GM04504 (cell line): Measurements from ENCODE around the gene NAPEPLD.
"Not testable (repeated sequence)": the region's sequence is repeated elsewhere in the genome, so short reads cannot be mapped to it uniquely, and the experiment has no call there.

Experiments
- DNase-seq: peaks from one replicate; pipeline ENCODE4 v3.0.0-alpha.2; 2012; ENCODE audit warnings: low read depth

Gene NAPEPLD

GRCh38 chr7:103106703-103107070, 42.2 kb downstream of the NAPEPLD start:
- DNase-seq: not testable (repeated sequence)

DNA sequence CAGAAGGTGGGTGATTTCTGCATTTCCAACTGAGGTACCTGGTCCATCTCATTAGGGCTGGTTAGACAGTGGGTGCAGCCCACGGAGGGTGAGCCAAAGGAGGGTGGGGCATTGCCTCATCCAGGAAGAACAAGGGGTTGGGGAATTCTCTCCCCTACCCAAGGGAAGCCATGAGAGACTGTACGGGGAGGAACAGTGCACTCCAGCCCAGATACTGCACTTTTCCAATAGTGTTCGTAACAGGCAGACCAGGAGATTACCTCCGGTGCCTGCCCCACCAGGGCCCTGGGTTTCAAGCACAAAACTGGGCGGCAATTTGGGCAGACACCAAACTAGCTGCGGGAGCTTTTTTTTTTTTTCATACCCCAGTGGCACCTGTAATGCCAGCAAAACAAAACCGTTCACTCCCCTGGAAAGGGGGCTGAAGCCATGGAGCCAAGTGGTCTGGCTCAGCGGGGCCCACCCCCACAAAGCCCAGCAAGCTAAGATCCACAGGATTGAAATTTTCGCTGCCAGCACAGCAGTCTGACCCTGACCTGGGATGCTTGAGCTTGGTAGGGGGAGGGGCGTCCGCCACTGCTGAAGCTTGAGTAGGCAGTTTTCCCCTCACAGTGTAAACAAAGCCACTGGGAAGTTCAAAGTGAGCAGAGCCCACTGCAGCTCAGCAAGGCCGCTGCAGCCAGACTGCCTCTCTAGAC, 42.7 kb downstream of the NAPEPLD start:
- DNase-seq: no peak

DNA sequence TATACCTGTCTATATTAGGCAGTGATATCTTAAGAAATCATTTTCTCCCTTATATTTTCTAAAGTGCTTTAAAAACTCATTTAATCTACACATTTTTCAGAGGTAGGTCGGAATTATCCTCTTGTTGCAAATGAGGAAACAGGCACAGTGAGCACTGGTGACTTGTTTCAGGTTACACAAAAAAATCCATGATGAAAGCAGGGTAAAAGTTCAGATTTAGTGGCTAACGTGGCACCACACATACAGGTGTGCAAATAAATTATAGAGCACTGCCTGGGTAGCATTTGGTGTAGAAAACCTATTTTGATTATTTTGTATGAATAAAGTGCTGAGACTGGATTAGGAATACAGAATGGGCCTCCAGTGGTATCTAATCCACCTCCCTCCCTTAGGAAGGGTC, 47.4 kb downstream of the NAPEPLD start:
- DNase-seq: no peak

DNA sequence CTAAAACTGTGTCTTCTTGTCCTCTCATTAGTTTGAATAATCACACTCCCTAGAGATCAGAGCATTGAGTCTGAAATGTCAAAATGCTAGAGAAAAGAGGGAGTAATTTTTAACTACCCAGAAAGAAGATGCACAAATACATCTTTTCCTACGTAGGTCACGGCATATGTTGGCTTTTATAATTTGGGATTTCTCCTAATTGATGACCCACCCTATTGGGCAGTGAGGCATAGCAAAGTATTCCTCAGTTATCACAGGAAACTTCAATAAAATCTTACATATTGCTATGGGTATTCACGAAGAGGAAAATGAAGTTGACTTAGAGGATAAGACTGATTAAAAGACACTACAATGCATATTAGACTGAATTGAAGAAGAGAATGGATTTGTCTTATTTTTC, 48.6 kb downstream of the NAPEPLD start:
- DNase-seq: no peak

- no peak for DNase-seq
Measured at GRCh38 chr7:103097041-103097440, 51.9 kb downstream of the NAPEPLD start.

DNA sequence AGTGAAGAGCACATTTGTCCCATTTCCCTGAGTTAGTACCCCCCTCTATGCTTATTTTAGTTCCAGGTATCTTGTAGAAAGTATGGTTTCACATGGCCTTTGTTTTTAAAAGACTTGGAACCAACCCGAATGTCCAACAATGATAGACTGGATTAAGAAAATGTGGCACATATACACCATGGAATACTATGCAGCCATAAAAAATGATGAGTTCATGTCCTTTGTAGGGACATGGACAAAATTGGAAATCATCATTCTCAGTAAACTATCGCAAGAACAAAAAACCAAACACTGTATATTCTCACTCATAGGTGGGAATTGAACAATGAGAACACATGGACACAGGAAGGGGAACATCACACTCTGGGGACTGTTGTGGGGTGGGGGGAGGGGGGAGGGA, 53.3 kb downstream of the NAPEPLD start:
- DNase-seq: not testable (repeated sequence)

DNA sequence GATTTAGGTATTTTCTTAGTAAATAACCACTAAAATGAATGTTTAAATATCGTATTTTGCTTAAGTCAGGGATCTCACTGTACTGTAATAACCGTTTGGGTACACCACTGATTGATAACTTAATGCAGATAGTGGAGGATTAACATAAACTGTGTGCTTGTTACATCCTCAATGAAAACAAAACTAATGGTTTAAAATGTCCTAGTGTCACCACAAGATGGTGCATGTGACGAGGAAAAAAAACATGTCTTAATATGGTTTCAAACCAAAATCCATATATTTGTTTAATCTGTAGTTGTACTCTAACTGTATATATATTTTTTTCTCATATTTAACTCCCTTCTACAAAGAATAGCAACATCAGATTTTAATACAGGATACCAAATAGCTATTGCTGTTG, 54.8 kb downstream of the NAPEPLD start:
- no peak for DNase-seq

DNA sequence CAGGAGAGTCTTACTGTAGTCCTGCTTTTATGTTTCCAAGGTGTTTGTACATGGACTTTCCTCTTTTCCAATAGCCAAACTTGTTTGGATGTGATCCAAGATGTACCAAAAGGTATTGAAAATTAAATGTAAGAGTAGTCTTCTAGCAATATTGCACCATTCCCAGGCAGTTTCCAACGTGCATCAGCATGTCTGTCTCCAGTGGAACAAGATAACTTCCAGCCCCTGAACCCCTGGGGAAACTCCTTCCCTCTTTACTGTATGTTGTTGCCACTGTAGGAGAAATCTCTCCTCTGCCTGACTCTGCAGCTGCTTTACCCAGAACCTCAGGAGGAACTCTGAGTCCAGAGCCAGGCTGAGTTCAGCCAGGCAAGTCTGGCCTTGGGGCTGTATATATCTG, 55.5 kb downstream of the NAPEPLD start:
- DNase-seq: no peak

GRCh38 chr7:103092321-103092720, 56.6 kb downstream of the NAPEPLD start:
- not testable (repeated sequence) for DNase-seq

- DNase-seq: no peak
Measured at GRCh38 chr7:103083210-103083609, 65.7 kb downstream of the NAPEPLD start.

- DNase-seq: no peak
Measured at GRCh38 chr7:103082497-103082896, 66.4 kb downstream of the NAPEPLD start.

DNA sequence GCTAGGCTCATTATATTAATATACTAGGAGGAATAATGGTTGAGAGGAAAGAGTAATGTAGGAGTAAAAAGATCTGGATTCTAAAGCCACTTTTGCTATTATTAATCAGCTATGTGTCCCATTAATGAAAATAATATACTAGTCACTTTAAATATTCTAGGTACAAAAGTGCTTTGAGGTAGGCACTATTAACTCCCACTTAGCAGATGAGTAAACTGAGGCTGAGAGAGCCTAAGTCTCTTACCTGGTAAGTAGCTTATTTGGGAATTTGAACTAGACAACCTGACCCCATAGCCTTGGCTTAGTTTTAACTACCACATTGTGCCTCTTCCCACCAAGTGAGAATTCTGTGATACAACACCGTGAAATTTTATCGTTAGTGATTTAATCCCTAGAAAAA, 68.0 kb downstream of the NAPEPLD start:
- no peak for DNase-seq

GRCh38 chr7:103079836-103080235, 69.1 kb downstream of the NAPEPLD start:
- DNase-seq: no peak

GRCh38 chr7:103078226-103078625, 70.7 kb downstream of the NAPEPLD start:
- not testable (repeated sequence) for DNase-seq

DNA sequence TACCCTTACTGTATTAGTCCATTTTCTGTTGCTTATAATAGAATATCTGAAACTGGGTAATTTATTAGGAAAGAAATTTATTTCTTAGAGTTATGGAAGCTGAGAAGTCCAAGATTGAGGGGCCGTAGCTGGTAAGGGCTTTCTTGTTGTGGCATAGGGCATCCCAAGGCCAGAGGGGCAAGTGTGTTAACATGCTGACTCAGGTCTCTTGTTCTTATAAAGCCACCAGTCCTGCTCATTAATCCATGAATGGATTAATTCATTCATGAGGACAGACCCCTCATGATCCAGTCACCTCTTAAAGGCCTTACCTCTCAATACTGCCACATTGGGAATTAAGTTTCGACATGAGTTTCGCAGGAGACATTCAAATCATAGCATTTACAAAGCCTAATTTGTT, 71.6 kb downstream of the NAPEPLD start:
- DNase-seq: no peak

GRCh38 chr7:103076764-103077163, 72.1 kb downstream of the NAPEPLD start:
- DNase-seq: no peak

DNA sequence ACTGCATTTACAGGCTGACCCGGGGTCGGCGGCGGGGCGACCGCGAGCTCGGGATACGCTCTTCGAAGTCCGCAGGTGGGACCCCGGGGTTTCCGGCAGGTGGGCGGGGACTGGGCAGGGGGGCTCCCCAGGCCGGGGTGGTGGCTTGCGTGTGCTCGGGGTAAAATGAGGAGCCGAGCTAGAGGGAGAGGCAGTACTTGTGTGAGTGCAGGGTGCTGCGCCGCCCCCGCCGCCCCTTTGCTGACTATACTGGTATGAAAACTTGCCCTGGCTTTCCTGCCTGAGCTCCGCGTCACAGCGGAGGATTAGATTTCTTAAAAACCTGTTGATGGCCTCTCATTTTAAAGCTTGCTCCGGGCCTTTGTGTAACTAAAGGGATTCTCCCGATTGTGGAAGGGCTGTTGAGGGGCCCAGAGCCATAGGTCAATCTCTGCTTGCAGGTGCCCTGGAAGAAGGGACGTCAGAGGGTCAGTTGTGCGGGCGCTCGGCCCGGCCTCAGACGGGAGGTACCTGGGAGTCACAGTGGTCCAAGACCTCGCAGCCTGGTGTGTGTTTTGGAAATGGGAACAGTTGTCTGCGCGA, 73.5 kb downstream of the NAPEPLD start:
- DNase-seq: no peak

DNA sequence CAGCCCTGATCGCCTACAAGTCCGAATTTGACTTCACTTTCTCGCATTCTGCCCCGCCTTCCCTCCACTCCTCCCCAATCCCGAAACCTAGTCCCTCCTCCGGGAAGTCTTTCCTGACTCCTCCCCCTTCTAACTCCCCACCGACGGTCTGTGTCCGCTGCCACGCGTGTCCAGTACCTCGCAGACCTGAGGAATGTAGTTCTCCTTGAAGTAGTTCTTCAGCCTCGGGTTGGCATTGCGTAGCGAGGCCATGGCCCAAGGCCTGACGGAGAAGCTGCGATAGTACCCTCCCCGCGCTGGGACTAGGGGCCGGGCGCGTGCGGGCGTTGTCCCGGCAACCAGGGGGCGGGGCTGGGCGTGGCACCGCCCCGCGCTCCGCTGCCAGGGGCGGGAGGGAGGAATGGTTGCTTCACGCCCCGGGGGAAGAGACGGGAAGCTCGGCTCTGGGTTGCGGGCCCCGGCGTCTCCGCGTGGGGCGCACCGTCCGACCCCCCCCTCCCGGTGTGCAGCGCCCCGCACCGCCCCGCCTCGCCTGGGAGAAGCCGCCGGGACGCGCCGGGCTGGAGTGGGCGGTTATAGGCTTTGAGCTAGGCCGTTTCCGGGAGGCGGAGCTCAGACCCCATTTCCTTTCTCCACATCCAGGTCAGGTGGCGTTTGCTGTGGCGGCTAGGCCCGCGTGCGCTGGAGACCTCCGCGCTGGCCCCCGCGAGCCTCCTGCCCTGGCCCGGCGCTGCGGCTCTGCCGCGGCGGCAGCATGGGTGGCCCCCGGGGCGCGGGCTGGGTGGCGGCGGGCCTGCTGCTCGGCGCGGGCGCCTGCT, 74.2 kb downstream of the NAPEPLD start, which contains the start of the genes ARMC10 and FBXL13:
Gene ARMC10, plus strand, starts transcription at position 622 of the 818 bp plus-strand sequence. Its CDS starts 133 bp downstream, at position 755.
Gene FBXL13, minus strand, starts transcription at position 278 of the 818 bp plus-strand sequence.
- peak; percentile 84 for DNase-seq

GRCh38 chr7:103073989-103074518, 74.8 kb downstream of the NAPEPLD start:
- no peak for DNase-seq

- DNase-seq: no peak
Measured at GRCh38 chr7:103071000-103071399, 77.9 kb downstream of the NAPEPLD start.

DNA sequence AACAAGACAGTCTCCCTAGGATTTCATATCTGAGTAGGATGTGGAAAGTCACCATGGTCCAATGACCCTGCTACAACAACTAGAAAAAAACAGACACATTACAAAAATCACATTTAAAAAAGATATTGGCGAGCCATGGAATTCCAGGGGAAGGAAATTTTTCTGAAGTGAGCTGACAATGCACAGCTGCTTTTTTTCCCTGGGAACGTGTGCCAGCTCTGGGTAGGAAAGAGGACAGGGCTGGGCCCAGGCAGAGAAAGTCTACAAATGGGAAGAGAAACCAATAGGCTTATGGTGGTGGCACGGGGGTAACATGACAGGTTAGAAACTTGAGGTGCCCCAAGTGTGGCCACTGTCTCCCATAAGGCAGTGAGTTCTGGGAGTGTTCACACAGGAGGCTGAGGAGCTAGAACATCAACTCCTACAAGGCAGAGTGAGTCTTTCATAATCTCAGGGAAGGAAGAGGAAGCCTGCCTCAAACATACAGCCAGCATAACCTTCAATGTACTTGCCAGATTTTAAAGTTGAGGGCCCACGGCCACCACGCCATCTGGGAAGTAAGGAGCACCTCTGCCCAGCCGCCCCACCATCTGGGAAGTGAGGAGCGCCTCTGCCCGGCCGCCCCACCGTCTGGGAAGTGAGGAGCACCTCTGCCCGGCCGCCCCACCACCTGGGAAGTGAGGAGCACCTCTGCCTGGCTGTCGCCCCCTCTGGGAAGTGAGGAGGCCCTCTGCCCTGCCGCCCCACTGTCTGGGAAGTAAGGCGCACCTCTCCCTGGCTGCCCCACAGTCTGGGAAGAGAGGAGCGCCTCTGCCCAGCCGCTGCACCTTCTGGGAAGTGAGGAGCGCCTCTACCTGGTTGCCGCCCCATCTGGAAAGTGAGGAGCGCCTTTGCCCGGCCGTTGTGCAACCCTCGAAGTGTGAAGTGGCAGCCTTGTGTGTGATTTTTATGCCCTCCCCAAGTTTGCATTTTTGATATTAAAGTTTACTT, 80.2 kb downstream of the NAPEPLD start:
- DNase-seq: no peak
